ENCODE results near the gene SV2A.

DNA sequence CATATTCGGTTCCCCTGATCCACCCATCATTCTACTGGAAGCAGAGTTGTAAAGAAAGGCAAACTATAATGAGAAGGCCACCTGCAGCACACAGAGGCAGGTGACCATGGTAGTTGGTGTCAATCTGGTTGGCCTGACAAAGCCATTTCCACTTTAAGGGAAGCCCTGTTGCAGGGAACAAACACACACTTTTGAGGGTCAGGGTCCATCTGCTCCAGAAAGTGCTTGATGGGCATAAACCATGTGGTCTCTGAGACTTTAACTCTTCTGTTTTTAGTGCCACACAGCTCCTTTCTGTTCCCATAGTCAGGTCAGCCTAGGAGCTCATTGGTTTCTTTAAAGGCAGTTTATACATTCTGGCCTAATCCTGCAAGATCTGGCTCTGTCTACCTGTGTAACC is 35.8 kb downstream of the SV2A start:
- TF ChIP-seq, protein P1, sequence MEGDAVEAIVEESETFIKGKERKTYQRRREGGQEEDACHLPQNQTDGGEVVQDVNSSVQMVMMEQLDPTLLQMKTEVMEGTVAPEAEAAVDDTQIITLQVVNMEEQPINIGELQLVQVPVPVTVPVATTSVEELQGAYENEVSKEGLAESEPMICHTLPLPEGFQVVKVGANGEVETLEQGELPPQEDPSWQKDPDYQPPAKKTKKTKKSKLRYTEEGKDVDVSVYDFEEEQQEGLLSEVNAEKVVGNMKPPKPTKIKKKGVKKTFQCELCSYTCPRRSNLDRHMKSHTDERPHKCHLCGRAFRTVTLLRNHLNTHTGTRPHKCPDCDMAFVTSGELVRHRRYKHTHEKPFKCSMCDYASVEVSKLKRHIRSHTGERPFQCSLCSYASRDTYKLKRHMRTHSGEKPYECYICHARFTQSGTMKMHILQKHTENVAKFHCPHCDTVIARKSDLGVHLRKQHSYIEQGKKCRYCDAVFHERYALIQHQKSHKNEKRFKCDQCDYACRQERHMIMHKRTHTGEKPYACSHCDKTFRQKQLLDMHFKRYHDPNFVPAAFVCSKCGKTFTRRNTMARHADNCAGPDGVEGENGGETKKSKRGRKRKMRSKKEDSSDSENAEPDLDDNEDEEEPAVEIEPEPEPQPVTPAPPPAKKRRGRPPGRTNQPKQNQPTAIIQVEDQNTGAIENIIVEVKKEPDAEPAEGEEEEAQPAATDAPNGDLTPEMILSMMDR (IDR thresholded peaks at IDR 0.05) = no peak
- TF ChIP-seq POLR2AphosphoS5 (IDR thresholded peaks at IDR 0.05; ENCODE audit: low read depth, low read length) (no peak), SIN3A (IDR thresholded peaks at IDR 0.05; ENCODE audit: borderline replicate concordance, insufficient read depth, low read depth, low read length) (no peak), TCF7L2 (IDR thresholded peaks at IDR 0.05; ENCODE audit: low read depth, low read length) (no peak)
- TF ChIP-seq, protein P2, sequence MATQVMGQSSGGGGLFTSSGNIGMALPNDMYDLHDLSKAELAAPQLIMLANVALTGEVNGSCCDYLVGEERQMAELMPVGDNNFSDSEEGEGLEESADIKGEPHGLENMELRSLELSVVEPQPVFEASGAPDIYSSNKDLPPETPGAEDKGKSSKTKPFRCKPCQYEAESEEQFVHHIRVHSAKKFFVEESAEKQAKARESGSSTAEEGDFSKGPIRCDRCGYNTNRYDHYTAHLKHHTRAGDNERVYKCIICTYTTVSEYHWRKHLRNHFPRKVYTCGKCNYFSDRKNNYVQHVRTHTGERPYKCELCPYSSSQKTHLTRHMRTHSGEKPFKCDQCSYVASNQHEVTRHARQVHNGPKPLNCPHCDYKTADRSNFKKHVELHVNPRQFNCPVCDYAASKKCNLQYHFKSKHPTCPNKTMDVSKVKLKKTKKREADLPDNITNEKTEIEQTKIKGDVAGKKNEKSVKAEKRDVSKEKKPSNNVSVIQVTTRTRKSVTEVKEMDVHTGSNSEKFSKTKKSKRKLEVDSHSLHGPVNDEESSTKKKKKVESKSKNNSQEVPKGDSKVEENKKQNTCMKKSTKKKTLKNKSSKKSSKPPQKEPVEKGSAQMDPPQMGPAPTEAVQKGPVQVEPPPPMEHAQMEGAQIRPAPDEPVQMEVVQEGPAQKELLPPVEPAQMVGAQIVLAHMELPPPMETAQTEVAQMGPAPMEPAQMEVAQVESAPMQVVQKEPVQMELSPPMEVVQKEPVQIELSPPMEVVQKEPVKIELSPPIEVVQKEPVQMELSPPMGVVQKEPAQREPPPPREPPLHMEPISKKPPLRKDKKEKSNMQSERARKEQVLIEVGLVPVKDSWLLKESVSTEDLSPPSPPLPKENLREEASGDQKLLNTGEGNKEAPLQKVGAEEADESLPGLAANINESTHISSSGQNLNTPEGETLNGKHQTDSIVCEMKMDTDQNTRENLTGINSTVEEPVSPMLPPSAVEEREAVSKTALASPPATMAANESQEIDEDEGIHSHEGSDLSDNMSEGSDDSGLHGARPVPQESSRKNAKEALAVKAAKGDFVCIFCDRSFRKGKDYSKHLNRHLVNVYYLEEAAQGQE (IDR thresholded peaks at IDR 0.05; ENCODE audit: insufficient read depth in 1 of 2, low read depth in 2 of 2, low read length in 1 of 2) = no peak

Data from Panc1 (cell line).